ENCODE measurements around the gene ESRRA. TPM values are rescaled to one million over a fixed set of nuclear protein-coding genes. Genes with fewer than 3 reads are reported as not detected.

Gene ESRRA
- total and polyA plus RNA-seq, 2 of the 13 experiments (the other 11 are each of a cell fraction or from before 2014, with no cell fraction given): 18.1 to 36.3 TPM

DNA sequence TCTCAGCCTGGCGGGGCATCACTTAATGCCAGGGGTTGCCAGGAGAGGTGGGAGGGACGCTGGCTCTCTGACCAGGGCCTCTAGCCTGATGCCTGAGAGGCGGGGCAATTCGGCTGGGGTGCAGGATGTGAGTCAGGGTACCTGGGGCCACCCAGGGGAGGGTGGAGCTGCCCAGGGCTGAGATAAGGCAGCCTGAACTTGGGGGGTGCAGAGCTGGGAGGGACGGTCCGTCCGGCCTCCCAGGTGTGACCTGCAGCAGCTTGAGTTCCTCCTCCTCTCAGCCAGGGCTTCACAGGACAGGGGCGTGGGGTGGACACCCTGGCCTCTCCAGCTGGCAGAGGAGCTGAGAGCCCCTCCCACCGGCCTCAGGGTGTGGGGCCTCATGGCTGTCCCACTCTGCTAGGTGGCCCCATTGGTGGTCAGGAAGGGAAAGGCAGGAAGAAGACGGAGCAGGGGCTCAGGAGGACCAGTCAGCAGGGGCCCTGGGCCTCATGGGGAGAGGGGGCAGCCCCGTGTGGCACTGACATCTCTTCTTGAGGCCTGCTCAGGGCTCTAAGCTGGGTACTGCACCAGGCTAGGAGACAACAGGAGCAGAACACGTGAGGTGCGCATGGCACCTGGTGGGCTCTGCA is 52.7 kb downstream of the ESRRA start (continued):
- TF ChIP-seq SOX6 (IDR thresholded peaks at IDR 0.05) (no peak), SOX6 (CRISPR knock-in tag; IDR thresholded peaks at IDR 0.05) (peak; percentile 30; the same call in 1 of the 2 replicates), TSC22D2 (CRISPR knock-in tag; IDR thresholded peaks at IDR 0.05; ENCODE audit: borderline replicate concordance) (no peak), ZFAT (CRISPR knock-in tag; conservative IDR thresholded peaks at IDR 0.05) (no peak), ZSCAN31 (CRISPR knock-in tag; IDR thresholded peaks at IDR 0.05; ENCODE audit: low read depth) (0 out of 2 replicates have a peak, but pooled peaks have one; percentile 37), ZNF350 (CRISPR knock-in tag; IDR thresholded peaks at IDR 0.05; ENCODE audit: borderline replicate concordance, low read depth) (no peak), ZNF883 (CRISPR knock-in tag; IDR thresholded peaks at IDR 0.05; ENCODE audit: not compliant biosample characterization) (peak; percentile 44), ZSCAN25 (CRISPR knock-in tag; IDR thresholded peaks at IDR 0.05) (0 out of 2 replicates have a peak, but pooled peaks have one; percentile 15), ETV5 (CRISPR knock-in tag; IDR thresholded peaks at IDR 0.05; ENCODE audit: borderline replicate concordance) (no peak; the same call in 1 of the 2 replicates)

DNA sequence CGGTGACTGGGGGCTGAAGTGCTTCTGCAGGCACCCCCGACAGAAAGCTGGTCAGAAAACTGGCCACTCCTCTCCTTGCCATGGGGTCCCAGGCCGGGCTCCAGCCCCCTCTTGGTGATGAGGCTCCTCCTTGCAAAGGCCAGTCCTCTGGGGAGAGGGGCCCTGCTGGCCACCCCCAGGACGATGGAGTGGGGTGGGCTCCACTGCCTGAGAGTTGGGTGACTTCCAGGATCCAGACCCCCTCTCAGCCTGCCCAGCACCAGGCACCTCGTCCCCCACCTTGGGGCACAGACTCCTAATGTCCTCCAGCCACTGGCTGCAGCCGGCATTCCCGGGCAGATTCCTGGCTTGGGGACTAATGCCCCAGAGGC is 53.2 kb downstream of the ESRRA start:
- H3K4me3 ChIP-seq (replicated peaks in 1 of 3; ENCODE audit: insufficient read depth in 1 of 3, low read depth in 2 of 3, low read length in 3 of 3): peak overlapping the region; percentile 80 to 96 (median 94)
- H3K27me3 ChIP-seq (ENCODE audit: control insufficient read depth in 1 of 2, insufficient read depth in 2 of 2, low read length in 2 of 2): peaks cover 0 to 5% of the 10 kb centered on the region in 2 experiments; a peak in 3 of 5 replicates
- ATAC-seq (peak; percentile 3), DNase-seq (ENCODE audit: low spot score) (no peak), FAIRE-seq (no peak)
- in situ Hi-C loops (cut with HindIII; ENCODE audit: extremely low pct_ligation_motif_present, low pct_unique_long_range_greater_than_20kb) (no loop called here), intact Hi-C loops (cut with micrococcal nuclease; ENCODE audit: unreplicated experiment) (loop anchor here (2.0 kb wide), 1 partner anchor 42 kb away; the partner anchor contains the start of gene TRMT112)
- CTCF ChIA-PET (ENCODE audit: low intra/inter-chr PET ratio, low total read pairs): no interaction called here
- peak overlapping the region; percentile 93 for H3K9ac ChIP-seq (ENCODE audit: insufficient read depth, low read depth, low read length)
- peaks cover 5 to 18% of the 10 kb centered on the region in 2 experiments; a peak in 4 of 5 replicates for H3K36me3 ChIP-seq (replicated peaks in 1 of 2; ENCODE audit: control insufficient read depth in 1 of 2, insufficient read depth in 2 of 2, low read length in 2 of 2)
- peak overlapping the region; percentile 57 for H3K27ac ChIP-seq (ENCODE audit: extremely low read length, insufficient read depth, low read length)
- H2AFZ ChIP-seq (ENCODE audit: low read length): peak overlapping the region; percentile 30
- H3K4me2 ChIP-seq (ENCODE audit: low read depth, low read length): peak overlapping the region; percentile 99
- H3K9me3 ChIP-seq (ENCODE audit: low read length): no peaks in the 10 kb centered on the region
- peaks cover 53% of the 10 kb centered on the region for H3K4me1 ChIP-seq (ENCODE audit: insufficient read depth, low read length)
- no TSS peak for BruUV-seq (replicated peaks)
- POLR2A ChIA-PET: interaction anchor here (1.1 to 6.5 kb wide), 3 partner anchors 41 to 87 kb away, joined by 3 to 61 read pairs (median 3); partner anchors contain the start of genes PRDX5 and TRMT112
- no peaks in the 10 kb centered on the region for H4K20me1 ChIP-seq (ENCODE audit: insufficient read depth, low read length)
- WGBS (ENCODE audit: low lambda C conversion rate): 0% methylated on average over 2 of the region's 7 CpGs
- no peaks in the 10 kb centered on the region for H3K79me2 ChIP-seq (ENCODE audit: insufficient read depth, low read length)
- TF ChIP-seq ZNF530 (CRISPR knock-in tag; IDR thresholded peaks at IDR 0.05; ENCODE audit: low read depth) (no peak), KLF6 (CRISPR knock-in tag; IDR thresholded peaks at IDR 0.05) (no peak), YY1 (IDR thresholded peaks at IDR 0.05; ENCODE audit: insufficient read depth, insufficient replicate concordance, low read depth, low read length) (no peak), CAMTA2 (CRISPR knock-in tag; IDR thresholded peaks at IDR 0.05; ENCODE audit: borderline replicate concordance) (no peak), ARNT (IDR thresholded peaks at IDR 0.05) (no peak), HDAC1 (CRISPR knock-in tag; IDR thresholded peaks at IDR 0.05) (peak; percentile 9), SETDB1 (CRISPR knock-in tag; IDR thresholded peaks at IDR 0.05; ENCODE audit: borderline replicate concordance) (no peak), NKX3-1 (CRISPR knock-in tag; IDR thresholded peaks at IDR 0.05) (no peak), ZNF430 (CRISPR knock-in tag; IDR thresholded peaks at IDR 0.05) (0 out of 2 replicates have a peak, but pooled peaks have one; percentile 43), FOXA3 (CRISPR knock-in tag; IDR thresholded peaks at IDR 0.05) (no peak)
- TF ChIP-seq, protein P1, sequence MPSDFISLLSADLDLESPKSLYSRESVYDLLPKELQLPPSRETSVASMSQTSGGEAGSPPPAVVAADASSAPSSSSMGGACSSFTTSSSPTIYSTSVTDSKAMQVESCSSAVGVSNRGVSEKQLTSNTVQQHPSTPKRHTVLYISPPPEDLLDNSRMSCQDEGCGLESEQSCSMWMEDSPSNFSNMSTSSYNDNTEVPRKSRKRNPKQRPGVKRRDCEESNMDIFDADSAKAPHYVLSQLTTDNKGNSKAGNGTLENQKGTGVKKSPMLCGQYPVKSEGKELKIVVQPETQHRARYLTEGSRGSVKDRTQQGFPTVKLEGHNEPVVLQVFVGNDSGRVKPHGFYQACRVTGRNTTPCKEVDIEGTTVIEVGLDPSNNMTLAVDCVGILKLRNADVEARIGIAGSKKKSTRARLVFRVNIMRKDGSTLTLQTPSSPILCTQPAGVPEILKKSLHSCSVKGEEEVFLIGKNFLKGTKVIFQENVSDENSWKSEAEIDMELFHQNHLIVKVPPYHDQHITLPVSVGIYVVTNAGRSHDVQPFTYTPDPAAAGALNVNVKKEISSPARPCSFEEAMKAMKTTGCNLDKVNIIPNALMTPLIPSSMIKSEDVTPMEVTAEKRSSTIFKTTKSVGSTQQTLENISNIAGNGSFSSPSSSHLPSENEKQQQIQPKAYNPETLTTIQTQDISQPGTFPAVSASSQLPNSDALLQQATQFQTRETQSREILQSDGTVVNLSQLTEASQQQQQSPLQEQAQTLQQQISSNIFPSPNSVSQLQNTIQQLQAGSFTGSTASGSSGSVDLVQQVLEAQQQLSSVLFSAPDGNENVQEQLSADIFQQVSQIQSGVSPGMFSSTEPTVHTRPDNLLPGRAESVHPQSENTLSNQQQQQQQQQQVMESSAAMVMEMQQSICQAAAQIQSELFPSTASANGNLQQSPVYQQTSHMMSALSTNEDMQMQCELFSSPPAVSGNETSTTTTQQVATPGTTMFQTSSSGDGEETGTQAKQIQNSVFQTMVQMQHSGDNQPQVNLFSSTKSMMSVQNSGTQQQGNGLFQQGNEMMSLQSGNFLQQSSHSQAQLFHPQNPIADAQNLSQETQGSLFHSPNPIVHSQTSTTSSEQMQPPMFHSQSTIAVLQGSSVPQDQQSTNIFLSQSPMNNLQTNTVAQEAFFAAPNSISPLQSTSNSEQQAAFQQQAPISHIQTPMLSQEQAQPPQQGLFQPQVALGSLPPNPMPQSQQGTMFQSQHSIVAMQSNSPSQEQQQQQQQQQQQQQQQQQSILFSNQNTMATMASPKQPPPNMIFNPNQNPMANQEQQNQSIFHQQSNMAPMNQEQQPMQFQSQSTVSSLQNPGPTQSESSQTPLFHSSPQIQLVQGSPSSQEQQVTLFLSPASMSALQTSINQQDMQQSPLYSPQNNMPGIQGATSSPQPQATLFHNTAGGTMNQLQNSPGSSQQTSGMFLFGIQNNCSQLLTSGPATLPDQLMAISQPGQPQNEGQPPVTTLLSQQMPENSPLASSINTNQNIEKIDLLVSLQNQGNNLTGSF (CRISPR knock-in tag; IDR thresholded peaks at IDR 0.05): no peak
